Measurements from ENCODE around the gene UBE2N.

Gene UBE2N, protein sequence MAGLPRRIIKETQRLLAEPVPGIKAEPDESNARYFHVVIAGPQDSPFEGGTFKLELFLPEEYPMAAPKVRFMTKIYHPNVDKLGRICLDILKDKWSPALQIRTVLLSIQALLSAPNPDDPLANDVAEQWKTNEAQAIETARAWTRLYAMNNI

DNA sequence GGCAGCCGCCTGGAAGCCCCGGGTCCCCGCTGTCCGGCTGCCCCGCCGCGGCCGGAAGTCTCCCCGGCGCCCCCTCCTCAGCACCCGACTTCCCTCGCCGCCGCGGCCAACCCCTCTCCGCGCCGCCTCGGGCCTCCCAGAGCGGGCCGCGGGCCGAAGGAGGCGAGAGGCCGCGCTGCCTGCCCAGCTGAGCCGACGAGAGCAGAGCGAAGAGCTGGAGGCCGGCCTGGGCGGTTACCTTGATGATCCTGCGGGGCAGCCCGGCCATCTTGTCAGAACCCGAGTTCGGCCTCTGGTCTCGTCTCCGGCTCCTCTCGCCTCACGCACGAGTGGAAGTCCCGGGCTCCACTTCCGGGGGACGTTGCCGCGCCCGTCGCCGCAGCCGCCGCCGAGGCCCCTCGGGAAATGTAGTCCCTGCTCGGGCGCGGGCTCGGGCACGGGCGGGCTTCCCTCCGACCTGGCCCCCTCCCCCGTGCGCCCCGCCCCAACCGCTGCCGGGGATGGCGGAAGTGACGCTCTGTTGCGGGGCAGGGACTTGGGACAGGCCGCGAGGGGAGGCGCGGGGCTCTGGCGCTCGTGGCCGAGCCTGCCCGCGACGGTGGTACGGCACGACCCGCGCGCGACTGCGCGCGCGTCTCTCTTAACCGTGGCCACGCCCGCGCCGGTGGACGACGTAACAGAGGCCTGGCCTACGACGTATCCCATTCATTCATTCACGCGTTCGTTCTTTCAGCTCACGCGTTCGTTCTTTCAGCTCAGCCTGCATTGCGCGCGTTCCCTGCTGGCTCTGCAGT lies at the start of gene UBE2N:
Gene UBE2N, minus strand, starts transcription at position 331 of the 794 bp plus-strand sequence. Its CDS starts 63 bp downstream, at position 268.
- H3K9me3 Mint-ChIP-seq (ENCODE audit: low read depth) = no peaks in the 10 kb centered on the region
- no peaks in the 10 kb centered on the region for H3K36me3 Mint-ChIP-seq
- peaks cover 47% of the 10 kb centered on the region for H3K4me1 Mint-ChIP-seq (ENCODE audit: low read depth)
- H3K4me3 Mint-ChIP-seq = peak within 1 kb of the TSS; percentile 97
- peak within 1 kb of the TSS; percentile 98 for H3K27ac Mint-ChIP-seq
- no peaks in the 10 kb centered on the region for H3K27me3 Mint-ChIP-seq

DNA sequence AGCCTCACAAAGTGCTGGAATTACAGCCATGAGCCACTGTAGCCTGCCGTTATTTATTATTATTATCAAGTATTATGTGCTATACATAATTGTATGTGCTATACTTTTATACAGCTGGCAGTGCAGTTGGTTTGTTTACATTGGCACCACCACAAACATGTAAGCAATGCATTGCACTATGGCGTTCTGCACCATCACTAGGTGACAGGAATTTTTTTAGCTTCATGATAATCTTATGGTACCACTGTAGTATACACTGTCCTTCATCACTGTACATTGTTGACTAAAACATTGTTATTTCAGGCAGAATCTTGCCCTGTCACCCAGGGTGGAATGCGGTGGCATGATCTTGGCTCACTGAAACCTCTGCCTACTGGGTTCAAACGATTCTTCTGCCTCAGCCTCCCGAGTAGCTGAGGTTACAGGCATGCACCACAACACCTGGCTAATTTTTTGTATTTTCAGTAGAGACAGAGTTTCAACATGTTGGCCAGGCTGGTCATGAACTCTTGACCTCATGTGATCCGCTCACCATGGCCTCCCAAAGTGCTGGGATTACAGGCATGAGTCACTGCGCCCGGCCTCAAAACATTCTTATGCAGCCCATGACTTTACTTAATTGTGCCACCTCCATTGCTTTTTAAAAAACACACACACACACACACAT lies 42.7 kb upstream of the UBE2N start:
- Mint-ChIP-seq H3K27me3 (no peaks in the 10 kb centered on the region), H3K36me3 (peaks cover 3% of the 10 kb centered on the region), H3K9me3 (ENCODE audit: low read depth) (no peaks in the 10 kb centered on the region), H3K4me3 (no peak overlapping the region), H3K4me1 (ENCODE audit: low read depth) (peaks cover 3% of the 10 kb centered on the region), H3K27ac (no peak overlapping the region)

DNA sequence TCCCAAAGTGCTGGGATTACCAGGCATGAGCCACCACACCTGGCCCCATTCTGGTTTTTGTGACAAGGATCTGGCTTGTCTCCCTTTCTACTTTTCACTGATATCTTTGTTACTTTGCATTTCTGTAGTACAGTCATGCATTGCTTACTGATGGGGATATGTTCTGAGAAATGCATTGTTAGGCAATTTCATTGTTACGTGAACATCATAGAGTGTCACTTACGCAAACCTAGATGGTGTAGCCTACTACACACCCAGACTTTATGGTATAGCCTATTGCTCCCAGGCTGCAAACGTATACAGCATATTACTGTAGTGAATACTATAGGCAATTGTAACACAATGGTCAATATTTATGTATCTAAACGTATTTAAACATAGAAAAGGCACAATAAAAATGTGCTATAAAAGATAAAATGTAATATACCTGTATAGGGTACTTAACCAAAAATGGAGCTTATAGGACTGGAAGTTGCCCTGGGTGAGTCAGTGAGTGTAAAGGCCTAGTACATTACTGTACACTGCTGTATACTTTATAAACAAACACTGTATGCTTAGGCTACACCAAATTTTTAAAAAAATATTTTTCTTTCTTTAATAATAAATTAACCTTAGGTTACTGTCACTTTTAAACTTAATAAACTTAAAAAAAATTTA lies 41.5 kb upstream of the UBE2N start:
- no peaks in the 10 kb centered on the region for H3K27me3 Mint-ChIP-seq
- H3K36me3 Mint-ChIP-seq = peaks cover 3% of the 10 kb centered on the region
- H3K27ac Mint-ChIP-seq = no peak overlapping the region
- H3K4me1 Mint-ChIP-seq (ENCODE audit: low read depth) = peaks cover 3% of the 10 kb centered on the region
- H3K9me3 Mint-ChIP-seq (ENCODE audit: low read depth) = no peaks in the 10 kb centered on the region
- no peak overlapping the region for H3K4me3 Mint-ChIP-seq

DNA sequence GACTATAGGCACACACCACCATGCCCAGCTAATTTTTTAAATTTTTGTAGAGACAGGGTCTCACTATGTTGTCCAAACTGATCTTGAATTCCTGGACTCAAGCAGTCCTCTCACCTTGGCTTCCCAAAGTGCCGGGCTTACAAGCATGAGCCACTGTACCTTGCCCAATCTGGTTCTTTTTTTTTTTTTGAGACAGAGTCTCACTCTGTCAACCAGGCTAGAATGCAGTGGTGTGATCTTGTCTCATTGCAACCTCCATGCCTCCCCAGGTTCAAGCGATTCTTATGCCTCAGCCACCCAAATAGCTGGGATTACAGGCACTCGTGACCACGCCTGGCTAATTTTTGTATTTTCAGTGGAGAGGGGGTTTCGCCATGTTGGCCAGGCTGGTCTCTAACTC lies 41.0 kb upstream of the UBE2N start:
- Mint-ChIP-seq H3K9me3 (ENCODE audit: low read depth) (no peaks in the 10 kb centered on the region), H3K4me3 (no peak overlapping the region), H3K27me3 (no peaks in the 10 kb centered on the region), H3K27ac (no peak overlapping the region), H3K36me3 (peaks cover 3% of the 10 kb centered on the region), H3K4me1 (ENCODE audit: low read depth) (peaks cover 3% of the 10 kb centered on the region)

DNA sequence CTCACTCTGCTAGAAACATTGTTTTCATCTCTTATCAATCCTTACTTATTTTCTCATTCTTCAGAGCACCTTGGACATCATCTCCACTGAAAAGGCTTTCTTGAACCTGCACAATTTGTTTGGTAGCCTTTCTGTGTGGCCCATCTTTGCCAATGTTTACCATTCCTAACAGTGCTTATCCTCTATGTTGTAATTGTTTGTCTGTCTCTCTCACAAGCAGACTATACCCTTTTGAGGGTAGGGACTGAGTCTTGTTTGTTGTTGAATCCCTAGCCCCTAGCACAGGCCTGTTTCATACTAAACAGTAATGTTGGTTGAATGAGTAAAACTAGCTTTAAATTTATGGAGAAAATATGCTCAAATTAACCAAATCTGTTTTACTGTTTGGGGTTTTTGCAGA lies 34.8 kb upstream of the UBE2N start:
- H3K27ac Mint-ChIP-seq = no peak overlapping the region
- H3K4me3 Mint-ChIP-seq = no peak overlapping the region
- H3K27me3 Mint-ChIP-seq = no peaks in the 10 kb centered on the region
- H3K36me3 Mint-ChIP-seq = peaks cover 3% of the 10 kb centered on the region
- no peaks in the 10 kb centered on the region for H3K9me3 Mint-ChIP-seq (ENCODE audit: low read depth)
- peaks cover 6% of the 10 kb centered on the region for H3K4me1 Mint-ChIP-seq (ENCODE audit: low read depth)

DNA sequence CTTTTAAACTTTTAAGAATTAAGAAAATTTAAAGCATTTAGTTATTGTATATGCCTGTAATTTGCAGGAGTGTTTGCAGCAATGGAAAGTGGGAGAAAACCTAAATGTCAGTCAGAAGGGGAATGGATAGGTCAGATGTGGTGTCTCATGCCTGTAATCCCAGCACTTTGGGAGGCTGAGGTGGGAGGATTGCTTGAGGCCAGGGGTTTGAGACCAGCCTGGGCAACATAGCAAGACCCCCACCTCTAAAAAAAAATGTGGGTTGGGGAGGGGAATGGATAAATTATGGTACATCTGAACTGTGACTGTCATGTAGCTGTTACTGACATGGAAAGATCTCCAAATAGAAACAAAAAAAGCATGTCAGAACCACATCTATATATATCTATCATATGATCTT lies 27.6 kb upstream of the UBE2N start:
- Mint-ChIP-seq H3K4me1 (ENCODE audit: low read depth) (peaks cover 38% of the 10 kb centered on the region), H3K36me3 (peaks cover 5% of the 10 kb centered on the region), H3K9me3 (ENCODE audit: low read depth) (no peaks in the 10 kb centered on the region), H3K27ac (no peak overlapping the region), H3K27me3 (no peaks in the 10 kb centered on the region), H3K4me3 (peak overlapping the region; percentile 53)

DNA sequence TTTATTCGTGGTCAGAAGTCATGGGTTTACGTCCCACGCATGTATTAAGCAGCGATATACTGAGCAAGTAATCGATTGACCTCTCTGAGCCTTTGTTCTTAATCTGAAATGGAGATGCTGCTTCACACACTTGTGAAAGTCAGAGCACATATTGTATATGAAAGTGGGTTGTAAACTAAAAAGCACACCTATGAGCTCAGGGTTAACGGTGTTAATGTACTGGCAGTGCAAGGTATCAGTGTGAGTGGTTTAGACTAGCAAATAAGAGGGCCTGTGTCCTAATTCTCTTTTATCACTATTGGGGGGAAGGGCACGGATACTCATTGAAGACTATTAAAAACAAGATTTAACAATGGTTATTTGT lies 26.2 kb upstream of the UBE2N start:
- Mint-ChIP-seq H3K4me3 (peak overlapping the region; percentile 98), H3K36me3 (peaks cover 5% of the 10 kb centered on the region), H3K27ac (peak overlapping the region; percentile 94)

DNA sequence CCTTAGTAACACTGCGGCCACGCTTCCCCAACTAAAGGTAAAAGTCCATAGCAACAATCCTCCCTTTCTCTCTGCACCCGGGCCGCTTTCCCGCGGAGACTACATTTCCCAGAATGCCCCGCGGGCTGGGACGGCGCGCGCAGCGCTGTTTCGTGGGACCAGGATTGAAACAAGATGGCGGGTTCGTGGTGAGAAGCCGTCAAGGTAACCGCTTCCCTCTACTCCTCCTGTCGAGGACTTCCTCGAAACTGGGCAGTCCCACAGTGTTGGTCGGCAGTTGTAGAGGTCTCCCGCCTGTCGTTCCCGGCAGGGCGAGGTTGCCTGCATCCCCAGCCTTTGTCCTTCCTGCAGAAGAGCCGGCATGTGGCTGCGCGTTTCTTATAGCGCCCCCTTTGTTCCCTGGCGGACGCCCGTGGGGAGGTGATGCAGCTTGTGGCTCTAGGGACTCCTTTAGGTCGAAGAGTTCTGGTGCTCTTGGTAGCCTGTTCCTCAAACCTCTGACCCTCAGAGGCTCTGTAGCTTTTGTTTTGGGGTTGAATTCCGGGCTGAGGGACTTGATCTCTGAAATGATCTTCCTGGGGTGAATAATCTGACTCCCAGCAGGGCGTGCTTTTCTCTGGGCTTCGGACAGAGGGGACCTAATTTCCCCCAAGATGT lies 25.7 kb upstream of the UBE2N start, which contains the start of gene MRPL42:
Gene MRPL42, plus strand, starts transcription at position 164 of the 657 bp plus-strand sequence. CDS start 1,772 bp downstream, outside the sequence.
- H3K4me3 Mint-ChIP-seq = peak within 1 kb of the TSS; percentile 98
- peaks cover 5% of the 10 kb centered on the region for H3K36me3 Mint-ChIP-seq
- no peaks in the 10 kb centered on the region for H3K27me3 Mint-ChIP-seq
- H3K4me1 Mint-ChIP-seq (ENCODE audit: low read depth) = peaks cover 38% of the 10 kb centered on the region
- peak within 1 kb of the TSS; percentile 94 for H3K27ac Mint-ChIP-seq
- no peaks in the 10 kb centered on the region for H3K9me3 Mint-ChIP-seq (ENCODE audit: low read depth)

More for the DNA sequence above, 26.2 kb upstream of the UBE2N start:
- H3K4me1 Mint-ChIP-seq (ENCODE audit: low read depth) = peaks cover 38% of the 10 kb centered on the region
- H3K27me3 Mint-ChIP-seq = no peaks in the 10 kb centered on the region
- no peaks in the 10 kb centered on the region for H3K9me3 Mint-ChIP-seq (ENCODE audit: low read depth)

DNA sequence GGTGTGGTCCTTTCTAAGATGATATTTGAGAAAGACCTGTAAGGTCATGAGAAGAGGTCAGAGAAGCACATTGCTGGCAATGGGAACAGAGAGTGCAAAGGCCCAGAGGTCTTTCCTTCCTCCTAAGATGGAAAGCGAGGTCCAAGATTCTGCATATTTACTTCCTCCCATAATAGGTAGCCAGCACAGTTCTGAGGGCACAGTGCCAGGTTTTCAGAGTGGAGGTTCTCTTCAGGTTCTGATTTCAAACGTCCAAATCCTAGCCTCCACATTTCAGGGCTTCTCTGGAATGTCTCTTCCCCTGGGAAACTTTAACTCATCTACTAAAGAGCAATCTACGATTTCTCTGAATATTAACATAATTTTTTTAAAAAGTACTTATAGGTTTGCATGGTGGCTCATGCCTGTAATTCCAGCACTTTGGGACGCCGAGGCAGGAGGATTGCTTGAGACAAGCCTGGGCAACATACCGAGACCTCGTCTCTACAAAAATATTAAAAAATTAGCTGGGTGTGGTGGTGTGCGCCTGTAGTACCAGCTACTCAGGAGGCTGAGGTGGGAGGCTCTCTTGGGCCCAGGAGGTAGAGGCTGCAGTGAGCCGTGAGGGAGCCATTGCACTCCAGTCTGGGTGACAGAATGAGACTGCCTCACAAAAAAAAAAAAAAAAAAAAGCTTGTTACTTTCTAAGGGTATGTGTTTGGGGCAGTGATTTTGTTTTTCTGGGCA lies 25.0 kb upstream of the UBE2N start:
- H3K27me3 Mint-ChIP-seq = no peaks in the 10 kb centered on the region
- H3K27ac Mint-ChIP-seq = peak overlapping the region; percentile 94
- H3K36me3 Mint-ChIP-seq = peaks cover 5% of the 10 kb centered on the region

DNA sequence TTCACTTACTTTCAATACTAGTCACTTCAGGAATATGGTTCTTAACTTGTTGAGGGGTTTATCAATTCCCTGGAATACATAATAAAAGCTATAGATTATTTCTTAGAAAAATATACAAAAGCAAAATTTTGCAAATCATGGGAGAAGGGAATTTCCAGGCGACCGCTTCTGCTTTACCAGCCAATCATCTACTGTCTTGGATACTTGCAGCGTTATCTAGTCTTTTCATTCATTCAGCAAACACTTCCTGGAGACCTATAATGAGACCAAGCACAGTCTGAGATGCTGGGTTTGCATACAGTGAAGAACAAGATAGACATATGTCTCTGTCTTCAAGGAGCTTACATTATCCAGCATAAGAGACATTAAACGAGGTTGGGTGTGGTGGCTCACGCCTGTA lies 24.1 kb upstream of the UBE2N start:
- no peaks in the 10 kb centered on the region for H3K9me3 Mint-ChIP-seq (ENCODE audit: low read depth)
- no peak overlapping the region for H3K27ac Mint-ChIP-seq
- no peaks in the 10 kb centered on the region for H3K27me3 Mint-ChIP-seq
- peaks cover 33% of the 10 kb centered on the region for H3K4me1 Mint-ChIP-seq (ENCODE audit: low read depth)
- H3K4me3 Mint-ChIP-seq = peak overlapping the region; percentile 4
- H3K36me3 Mint-ChIP-seq = peaks cover 4% of the 10 kb centered on the region

More for the DNA sequence above, 25.0 kb upstream of the UBE2N start:
- Mint-ChIP-seq H3K4me1 (ENCODE audit: low read depth) (peaks cover 36% of the 10 kb centered on the region), H3K4me3 (peak overlapping the region; percentile 98), H3K9me3 (ENCODE audit: low read depth) (no peaks in the 10 kb centered on the region)

DNA sequence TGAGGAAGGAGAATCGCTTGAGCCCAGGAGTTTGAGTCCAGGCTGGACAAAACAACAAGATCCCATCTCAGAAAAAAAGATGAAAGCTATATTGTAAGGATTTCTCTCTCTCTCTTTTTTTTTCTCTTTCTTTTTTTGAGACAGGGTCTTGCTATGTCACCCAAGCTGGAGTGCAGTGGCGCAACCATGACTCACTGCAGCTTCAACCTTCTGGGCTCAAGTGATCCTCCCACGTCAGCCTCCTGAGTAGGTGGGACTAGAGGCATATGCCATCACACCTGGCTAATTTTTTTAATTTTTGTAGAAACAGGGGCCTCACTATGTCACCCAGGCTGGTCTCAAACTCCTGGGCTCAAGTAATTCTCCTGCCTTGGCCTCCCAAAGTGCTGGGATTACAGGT lies 19.8 kb upstream of the UBE2N start:
- Mint-ChIP-seq H3K4me3 (no peak overlapping the region), H3K27ac (no peak overlapping the region), H3K9me3 (ENCODE audit: low read depth) (no peaks in the 10 kb centered on the region), H3K4me1 (ENCODE audit: low read depth) (no peaks in the 10 kb centered on the region), H3K27me3 (no peaks in the 10 kb centered on the region), H3K36me3 (peaks cover 2% of the 10 kb centered on the region)

DNA sequence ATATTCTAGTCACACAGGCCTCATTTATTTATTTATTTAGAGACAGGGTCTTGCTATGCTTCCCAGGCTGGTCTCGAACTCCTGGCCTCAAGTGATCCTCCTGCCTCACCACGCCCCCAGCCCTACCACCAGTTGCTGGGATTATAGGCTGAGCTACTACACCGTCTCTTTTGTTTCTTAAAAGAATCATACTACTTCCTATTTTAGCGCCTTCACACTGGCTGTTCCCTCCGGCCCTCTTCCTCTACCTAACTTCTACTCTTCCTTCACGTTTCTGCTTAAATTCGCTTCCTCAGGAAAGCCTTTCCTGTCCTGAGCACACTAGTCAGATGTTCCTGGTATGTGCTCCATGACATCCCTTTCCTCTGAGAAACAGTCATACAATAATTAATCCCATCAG lies 19.2 kb upstream of the UBE2N start:
- H3K27ac Mint-ChIP-seq = no peak overlapping the region
- peaks cover 2% of the 10 kb centered on the region for H3K36me3 Mint-ChIP-seq
- H3K9me3 Mint-ChIP-seq (ENCODE audit: low read depth) = no peaks in the 10 kb centered on the region
- no peaks in the 10 kb centered on the region for H3K27me3 Mint-ChIP-seq
- no peak overlapping the region for H3K4me3 Mint-ChIP-seq
- no peaks in the 10 kb centered on the region for H3K4me1 Mint-ChIP-seq (ENCODE audit: low read depth)

DNA sequence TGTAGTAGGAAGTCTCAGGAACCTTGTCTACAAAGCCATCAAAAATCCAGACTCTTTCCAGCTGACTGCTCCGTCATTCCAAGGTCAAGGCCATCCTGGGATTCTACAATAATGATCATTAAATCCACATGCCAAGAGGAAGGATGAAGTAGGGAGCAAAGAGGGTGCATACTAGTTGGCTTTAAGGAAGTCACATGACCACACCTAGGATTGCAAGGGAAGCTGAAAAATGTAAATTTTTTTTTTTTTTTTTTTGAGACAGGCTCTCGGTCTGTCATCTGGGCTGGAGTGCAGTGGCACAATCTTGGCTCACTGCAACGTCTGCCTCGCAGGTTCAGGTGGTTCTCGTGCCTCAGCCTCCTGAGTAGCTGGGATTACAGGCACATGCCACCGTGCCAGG lies 18.3 kb upstream of the UBE2N start:
- Mint-ChIP-seq H3K36me3 (peaks cover 2% of the 10 kb centered on the region), H3K4me3 (no peak overlapping the region), H3K27ac (no peak overlapping the region), H3K9me3 (ENCODE audit: low read depth) (no peaks in the 10 kb centered on the region), H3K27me3 (peaks cover 2% of the 10 kb centered on the region), H3K4me1 (ENCODE audit: low read depth) (no peaks in the 10 kb centered on the region)

DNA sequence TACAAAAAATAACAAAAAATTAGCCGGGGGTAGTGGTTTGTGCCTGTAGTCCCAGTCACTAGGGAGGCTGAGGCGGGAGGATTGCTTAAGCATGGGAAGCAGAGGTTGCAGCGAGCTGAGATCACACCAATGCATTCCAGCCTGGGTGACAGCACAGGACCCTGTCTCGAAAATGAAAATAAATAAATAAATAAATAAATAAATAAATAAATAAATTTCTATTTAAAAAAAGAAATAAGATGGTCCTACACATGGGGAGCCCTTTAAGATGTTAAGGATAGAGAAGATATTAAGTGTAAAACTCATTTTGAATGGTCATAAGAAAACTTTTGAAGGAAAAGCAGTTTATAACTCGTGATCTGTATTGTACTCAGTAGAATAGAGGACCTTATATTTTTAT lies 17.4 kb upstream of the UBE2N start:
- Mint-ChIP-seq H3K36me3 (peaks cover 2% of the 10 kb centered on the region), H3K9me3 (ENCODE audit: low read depth) (no peaks in the 10 kb centered on the region), H3K27ac (no peak overlapping the region), H3K4me3 (no peak overlapping the region), H3K27me3 (peaks cover 2% of the 10 kb centered on the region), H3K4me1 (ENCODE audit: low read depth) (no peaks in the 10 kb centered on the region)
